DMS153 treated with DMSO at 0.1 percent for 48 hours (cell line): ENCODE data around the gene GBP5.
"Not testable (repeated sequence)": the region's sequence is repeated elsewhere in the genome, so short reads cannot be mapped to it uniquely, and the experiment has no call there.

Source experiments
- DNase-seq: peaks from one replicate; lab custom pipeline; 2025; ENCODE audit not compliant: unreplicated experiment; lab: John Stamatoyannopoulos, UW

GBP5 gene

GRCh38 chr1:89284078-89284763 is 11.6 kb upstream of the GBP5 start:
- DNase-seq, result not testable (repeated sequence)

GRCh38 chr1:89280766-89281165 is 8.1 kb upstream of the GBP5 start:
- DNase-seq, result no peak

DNA sequence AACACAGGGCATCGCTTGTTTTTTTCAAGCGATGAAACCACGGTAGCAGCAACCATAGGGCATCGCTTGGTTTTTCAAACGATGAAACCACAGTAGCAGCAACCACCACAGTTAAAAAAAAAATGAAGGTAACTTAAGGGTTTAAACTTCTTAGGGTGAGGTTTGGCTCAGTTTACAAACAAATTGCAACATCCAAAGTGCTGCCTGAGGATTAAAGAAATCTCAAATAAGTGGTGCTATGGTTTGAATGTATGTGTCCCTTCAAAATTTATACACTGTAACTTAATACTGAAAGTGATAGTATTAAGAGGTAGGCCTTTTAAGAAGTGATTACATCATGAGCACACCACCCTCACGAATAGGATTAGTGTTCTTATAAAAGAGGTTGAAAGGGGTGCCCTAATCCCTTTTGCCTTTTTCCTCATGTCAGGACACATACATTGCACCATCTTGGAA is 6.4 kb upstream of the GBP5 start:
- no peak for DNase-seq

DNA sequence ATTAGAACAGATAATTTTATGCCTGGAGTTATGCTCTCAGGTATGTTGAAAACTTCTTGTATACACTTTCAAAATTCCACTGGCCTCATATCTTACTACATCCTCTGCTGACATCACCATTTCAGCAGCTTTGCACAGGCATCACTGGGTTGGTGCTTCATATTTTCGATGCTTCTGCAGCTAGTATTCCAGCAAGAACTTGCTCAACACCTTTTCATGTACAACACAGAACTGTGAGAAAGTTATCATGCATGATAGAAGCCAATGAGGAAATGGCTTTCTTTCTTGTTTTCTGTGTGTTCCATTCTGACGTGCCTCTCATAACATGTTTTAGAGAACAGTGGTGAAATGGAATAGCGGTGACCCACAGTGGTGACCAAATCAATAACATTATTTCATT is 5.1 kb upstream of the GBP5 start:
- no peak for DNase-seq

DNA sequence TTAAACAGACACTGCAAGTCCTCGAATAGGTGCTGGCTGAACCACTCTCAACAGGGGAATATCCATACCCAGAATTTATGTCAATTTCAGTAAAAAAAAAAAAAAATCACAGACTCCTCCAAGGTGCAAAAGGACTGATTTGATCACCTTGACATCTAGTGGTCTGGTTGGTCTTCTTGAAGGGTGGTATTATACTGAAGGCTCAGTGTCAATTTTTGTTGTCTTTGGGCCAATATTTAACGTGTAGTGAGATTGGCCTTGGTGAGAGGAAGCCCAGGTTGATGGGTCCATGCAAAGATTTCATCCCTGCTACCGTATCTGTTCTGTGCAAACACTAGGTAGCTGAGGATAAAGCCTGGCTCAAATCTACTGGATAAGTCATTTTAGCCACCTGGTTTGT is 4.0 kb upstream of the GBP5 start:
- DNase-seq, result no peak

- no peak for DNase-seq
These were observed 1.8 kb upstream of the GBP5 start for GRCh38 chr1:89274411-89274857.

GRCh38 chr1:89273324-89273778 is 691 bp upstream of the GBP5 start:
- DNase-seq, result no peak

GRCh38 chr1:89271341-89272015 is 1.2 kb downstream of the GBP5 start:
- no peak for DNase-seq

- DNase-seq, result no peak
These were observed 2.2 kb downstream of the GBP5 start for GRCh38 chr1:89270423-89270822.

DNA sequence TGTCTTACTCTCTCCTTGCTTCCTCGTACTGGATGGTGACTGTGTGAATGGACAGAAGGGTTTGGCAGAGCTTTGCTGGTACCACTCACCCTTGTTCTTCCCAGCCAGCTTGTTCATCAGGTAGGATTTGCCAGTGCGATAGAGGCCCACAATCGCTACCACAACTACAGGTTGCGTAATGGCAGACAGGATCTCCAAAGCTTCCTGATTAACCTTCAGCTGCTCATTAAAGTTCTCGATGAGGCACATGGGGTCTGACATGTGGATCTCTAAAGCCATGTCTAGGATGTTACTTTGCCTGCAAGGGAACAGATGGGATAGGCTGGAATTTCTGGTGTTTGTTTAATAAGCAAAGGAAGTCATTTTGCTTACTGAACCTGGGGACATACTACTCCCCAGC is 3.4 kb downstream of the GBP5 start:
- DNase-seq, result no peak

DNA sequence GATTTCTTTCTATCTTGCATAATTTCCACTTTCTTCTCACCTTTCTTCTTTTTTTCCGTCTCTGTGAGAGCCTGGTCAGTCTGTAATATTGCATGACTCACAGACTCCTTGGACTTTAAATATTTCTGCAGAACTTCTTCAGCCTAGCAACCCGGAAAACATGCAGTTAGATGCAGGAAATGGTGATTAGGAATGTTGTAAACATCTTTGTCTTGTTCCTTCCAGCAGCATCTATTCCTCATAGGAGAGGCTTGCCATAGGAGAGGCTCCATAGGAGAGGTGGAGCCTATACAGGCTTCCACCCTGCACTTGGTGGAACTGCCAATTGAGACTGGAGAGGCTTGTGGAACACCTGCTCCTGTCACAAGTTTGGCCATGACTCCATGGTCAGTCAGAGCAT is 10.0 kb downstream of the GBP5 start:
- no peak for DNase-seq

- peak; percentile 35 for DNase-seq
These were observed 10.6 kb downstream of the GBP5 start for GRCh38 chr1:89261926-89262515.

GRCh38 chr1:89260566-89261255 is 11.9 kb downstream of the GBP5 start:
- DNase-seq, result no peak

DNA sequence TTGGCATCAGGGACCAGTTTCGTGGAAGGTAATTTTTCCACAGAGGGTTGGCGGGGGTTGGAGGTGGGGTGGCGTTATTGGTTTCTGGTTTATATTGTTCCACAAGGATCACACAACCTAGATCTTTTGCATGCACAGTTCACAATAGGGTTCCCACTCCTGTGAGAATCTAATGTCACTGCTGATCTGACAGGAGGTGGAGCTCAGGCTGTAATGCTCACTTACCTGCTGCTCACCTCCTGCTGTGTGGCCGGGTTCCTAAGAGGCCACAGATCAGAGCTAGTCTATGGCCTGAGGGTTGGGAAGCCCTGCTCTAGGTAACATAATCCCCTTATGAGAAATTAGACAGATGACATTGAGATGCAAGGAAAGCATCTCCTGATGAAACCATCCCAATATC is 12.6 kb downstream of the GBP5 start:
- no peak for DNase-seq

DNA sequence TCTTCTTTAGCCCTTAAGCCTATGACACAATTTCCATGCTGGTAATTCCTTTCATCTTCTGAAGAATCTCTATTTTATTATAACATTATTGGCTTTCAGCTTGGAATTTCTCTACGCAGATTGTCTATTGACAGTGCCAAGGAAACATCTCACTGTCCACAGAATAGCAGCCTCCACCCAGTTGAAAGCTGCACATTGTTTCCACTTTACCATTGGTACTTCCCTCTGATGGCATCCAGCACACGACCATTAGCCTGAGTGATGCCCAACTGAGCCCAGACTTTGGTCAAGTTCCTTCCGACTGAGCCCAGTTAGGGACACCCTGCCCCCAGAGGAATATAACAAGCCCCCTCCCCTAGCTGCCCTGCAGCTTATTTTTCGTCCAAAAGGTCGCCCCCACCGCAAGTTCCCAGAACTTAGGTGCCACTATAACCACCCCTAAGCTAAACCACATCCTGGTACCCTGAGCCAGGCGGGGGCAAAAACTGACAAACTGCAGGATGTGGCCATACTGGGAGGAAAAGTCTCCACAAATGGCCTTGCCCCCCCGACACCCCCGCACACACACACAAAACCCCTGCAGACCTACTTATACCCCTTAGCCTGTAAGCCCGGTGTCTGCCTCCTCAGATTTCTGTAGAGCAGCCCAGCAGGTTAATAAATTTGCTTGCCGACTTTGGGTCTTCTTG is 13.2 kb downstream of the GBP5 start:
- no peak for DNase-seq

- no peak for DNase-seq
These were observed 15.6 kb downstream of the GBP5 start for GRCh38 chr1:89257041-89257440.

DNA sequence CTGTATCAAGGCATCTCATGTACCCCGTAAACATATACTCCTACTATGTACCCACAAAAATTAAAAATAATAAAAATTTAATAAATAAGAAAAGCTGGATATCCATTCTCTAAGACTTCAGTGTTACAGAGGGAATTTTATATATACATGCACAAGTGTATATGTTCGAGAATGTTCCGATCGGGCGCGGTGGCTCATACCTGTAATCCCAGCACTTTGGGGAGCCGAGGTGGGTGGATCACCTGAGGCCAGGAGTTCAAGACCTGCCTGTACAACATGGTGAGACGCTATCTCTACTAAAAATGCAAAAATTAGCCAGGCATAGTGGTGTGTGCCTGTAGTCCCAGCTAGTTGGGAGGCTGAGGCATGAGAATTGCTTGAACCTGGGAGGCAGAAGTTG is 17.1 kb downstream of the GBP5 start:
- DNase-seq, result not testable (repeated sequence)

DNA sequence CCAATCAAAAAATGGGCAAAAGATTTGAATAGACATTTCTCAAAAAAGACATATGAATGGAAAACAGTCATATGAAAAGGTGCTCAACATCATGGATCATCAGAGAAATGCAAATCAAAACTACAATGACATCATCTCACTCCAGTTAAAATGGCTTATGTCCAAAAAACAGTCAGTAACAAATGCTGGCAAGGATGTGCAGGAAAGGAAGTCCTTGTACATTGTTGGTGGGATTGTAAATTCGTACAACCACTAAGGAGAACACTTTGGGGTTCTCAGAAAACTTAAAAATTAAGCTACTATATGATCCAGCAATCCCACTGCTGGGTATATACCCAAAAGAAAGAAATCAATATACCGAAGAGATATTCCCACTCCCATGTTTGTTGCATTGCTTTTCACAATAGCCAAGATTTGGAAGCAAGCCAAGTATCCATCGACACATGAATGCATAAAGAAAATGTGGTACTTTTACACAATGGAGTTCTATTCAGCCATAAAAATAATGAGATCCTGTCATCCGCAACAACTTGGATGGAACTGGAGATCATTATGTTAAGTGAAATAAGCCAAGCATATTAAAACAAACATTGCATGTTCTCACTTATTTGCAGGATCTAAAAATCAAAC is 17.9 kb downstream of the GBP5 start:
- peak; percentile 93 for DNase-seq

DNA sequence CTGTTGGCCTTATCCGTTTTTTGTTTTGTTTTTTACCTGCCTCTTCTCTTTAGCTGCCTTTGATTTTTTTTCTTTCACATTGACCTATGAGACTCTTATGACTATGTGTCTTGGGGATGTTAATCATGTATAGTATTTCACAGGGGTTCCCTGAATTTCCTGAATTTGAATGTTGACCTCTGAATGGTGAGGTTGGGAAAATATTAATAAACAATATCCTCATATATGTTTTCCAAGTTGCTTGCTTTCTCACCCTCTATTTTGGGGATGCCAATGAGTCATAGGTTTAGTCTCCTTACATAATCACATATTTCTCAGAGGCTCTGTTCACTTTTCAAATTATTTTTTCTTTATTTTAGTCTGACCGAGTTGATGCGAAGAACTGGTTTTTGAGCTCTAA is 29.6 kb downstream of the GBP5 start:
- DNase-seq, result no peak
